HG03558 (cell line): ENCODE measurements around the gene PHF5A.
"Not testable (repeated sequence)": the region's sequence is repeated elsewhere in the genome, so short reads cannot be mapped to it uniquely, and the experiment has no call there.

Experiments
- ATAC-seq: cut with Tn5 transposase; IDR thresholded peaks from one replicate; pipeline ENCODE4 v1.9.1; 2021; ENCODE audit warnings: moderate number of reproducible peaks; ENCODE audit not compliant: unreplicated experiment; ENCODE audit errors: extremely low read depth

PHF5A gene

GRCh38 chr22:41488596-41489385, 20.3 kb upstream of the PHF5A start:
- ATAC-seq = no peak

GRCh38 chr22:41488076-41488475, 19.6 kb upstream of the PHF5A start:
- ATAC-seq = no peak

GRCh38 chr22:41487037-41487935, 18.8 kb upstream of the PHF5A start:
- ATAC-seq = no peak

GRCh38 chr22:41485033-41485432, 16.5 kb upstream of the PHF5A start:
- no peak for ATAC-seq

- ATAC-seq = no peak
These were observed 13.9 kb upstream of the PHF5A start for GRCh38 chr22:41482319-41482935.

- no peak for ATAC-seq
These were observed 13.4 kb upstream of the PHF5A start for GRCh38 chr22:41481925-41482318.

GRCh38 chr22:41481131-41481830, 12.8 kb upstream of the PHF5A start:
- ATAC-seq = no peak

- ATAC-seq = no peak
These were observed 11.9 kb upstream of the PHF5A start for GRCh38 chr22:41480397-41480735.

GRCh38 chr22:41479671-41480396, 11.3 kb upstream of the PHF5A start:
- ATAC-seq = no peak

GRCh38 chr22:41478891-41479521, 10.5 kb upstream of the PHF5A start:
- ATAC-seq = no peak

- ATAC-seq = no peak
These were observed 10.0 kb upstream of the PHF5A start for GRCh38 chr22:41478473-41478872.

GRCh38 chr22:41474872-41475451, 6.5 kb upstream of the PHF5A start:
- no peak for ATAC-seq

GRCh38 chr22:41471568-41471967, 3.1 kb upstream of the PHF5A start:
- ATAC-seq = no peak

GRCh38 chr22:41470886-41471285, 2.4 kb upstream of the PHF5A start:
- no peak for ATAC-seq

GRCh38 chr22:41469218-41469851, 843 bp upstream of the PHF5A start:
- ATAC-seq = no peak

- ATAC-seq = no peak
These were observed 6.6 kb downstream of the PHF5A start for GRCh38 chr22:41461901-41462300.

- ATAC-seq = not testable (repeated sequence)
These were observed 8.4 kb downstream of the PHF5A start for GRCh38 chr22:41460071-41460470.

GRCh38 chr22:41459431-41459830, 9.1 kb downstream of the PHF5A start:
- ATAC-seq = no peak
